ENCODE results near the gene ABCA4. TPM values are rescaled to one million over a fixed set of nuclear protein-coding genes. Genes with fewer than 3 reads are reported as not detected.

ABCA4 gene
- total RNA-seq, 6 donors from 2014 or later, result under 0.01 to 1.3 (median 0.53) TPM

DNA sequence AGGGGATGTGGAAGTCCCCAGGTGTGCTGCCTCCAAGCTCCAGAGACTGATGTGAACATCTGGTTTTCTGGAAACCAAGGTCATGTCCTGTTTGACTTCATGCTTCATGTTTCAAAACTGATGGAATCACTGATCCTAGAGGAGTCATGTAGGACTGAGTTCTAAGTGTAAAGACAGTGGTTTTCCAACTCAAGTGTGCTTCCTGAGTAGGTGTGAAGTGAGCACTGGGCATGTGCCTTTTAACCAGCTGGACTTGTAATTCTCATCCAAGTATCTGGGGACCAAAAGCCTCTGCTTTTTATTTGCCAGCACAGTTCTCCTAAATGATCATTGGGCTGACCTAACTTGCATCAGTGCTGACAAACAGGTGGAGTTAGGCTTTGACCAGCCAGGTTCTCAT, 36.9 kb downstream of the ABCA4 start:
- Histone ChIP-seq H3K9me3 (no peaks in the 10 kb centered on the region), H3K4me1 (no peaks in the 10 kb centered on the region), H3K27ac (no peak overlapping the region), H3K36me3 (no peaks in the 10 kb centered on the region), H3K4me3 (no peak overlapping the region), H3K27me3 (no peaks in the 10 kb centered on the region)
- ATAC-seq (ENCODE audit: low FRiP score in 2 of 2), result no peak
- TF ChIP-seq POLR2A (IDR thresholded peaks at IDR 0.05) (no peak), EP300 (IDR thresholded peaks at IDR 0.05) (no peak), POLR2AphosphoS5 (IDR thresholded peaks at IDR 0.05) (no peak), CTCF (IDR thresholded peaks at IDR 0.05) (no peak)
- no peak for DNase-seq

GRCh38 chr1:94083681-94084080, 37.3 kb downstream of the ABCA4 start:
- ATAC-seq (ENCODE audit: low FRiP score in 2 of 2), result no peak

GRCh38 chr1:94081566-94082344, 39.2 kb downstream of the ABCA4 start:
- TF ChIP-seq CTCF (IDR thresholded peaks at IDR 0.05) (no peak), EP300 (IDR thresholded peaks at IDR 0.05) (no peak), POLR2A (IDR thresholded peaks at IDR 0.05) (no peak), POLR2AphosphoS5 (IDR thresholded peaks at IDR 0.05) (no peak)
- Histone ChIP-seq H3K4me1 (no peaks in the 10 kb centered on the region), H3K9me3 (no peaks in the 10 kb centered on the region), H3K4me3 (no peak overlapping the region), H3K27me3 (no peaks in the 10 kb centered on the region), H3K27ac (no peak overlapping the region), H3K36me3 (no peaks in the 10 kb centered on the region)
- 85 to 87% methylated on average over 7 of the region's 7 CpGs for WGBS, 2 donors
- DNase-seq (no peak), ATAC-seq (ENCODE audit: low FRiP score in 2 of 2) (no peak)

More at GRCh38 chr1:94083681-94084080, 37.3 kb downstream of the ABCA4 start:
- Histone ChIP-seq H3K4me1 (no peaks in the 10 kb centered on the region), H3K36me3 (no peaks in the 10 kb centered on the region), H3K4me3 (no peak overlapping the region), H3K27ac (no peak overlapping the region), H3K9me3 (no peaks in the 10 kb centered on the region), H3K27me3 (no peaks in the 10 kb centered on the region)
- WGBS, 2 donors, result 37 to 40% methylated on average over 4 of the region's 4 CpGs
- TF ChIP-seq CTCF (IDR thresholded peaks at IDR 0.05), result no peak
- TF ChIP-seq POLR2AphosphoS5 (IDR thresholded peaks at IDR 0.05), result no peak
- TF ChIP-seq EP300 (IDR thresholded peaks at IDR 0.05), result no peak
- TF ChIP-seq POLR2A (IDR thresholded peaks at IDR 0.05), result no peak
- no peak for DNase-seq

- TF ChIP-seq EP300 (IDR thresholded peaks at IDR 0.05), result no peak
- TF ChIP-seq POLR2A (IDR thresholded peaks at IDR 0.05), result no peak
- TF ChIP-seq POLR2AphosphoS5 (IDR thresholded peaks at IDR 0.05), result no peak
- ATAC-seq (ENCODE audit: low FRiP score in 2 of 2) (no peak), DNase-seq (no peak)
- WGBS, 2 donors, result 86 to 91% methylated on average over 3 of the region's 3 CpGs
- no peaks in the 10 kb centered on the region for H3K4me1 ChIP-seq
- no peaks in the 10 kb centered on the region for H3K36me3 ChIP-seq
- no peak overlapping the region for H3K4me3 ChIP-seq
- no peaks in the 10 kb centered on the region for H3K9me3 ChIP-seq
- H3K27ac ChIP-seq, result no peak overlapping the region
- H3K27me3 ChIP-seq, result no peaks in the 10 kb centered on the region
These were observed 41.0 kb downstream of the ABCA4 start for GRCh38 chr1:94079989-94080388.

- H3K4me1 ChIP-seq, result no peaks in the 10 kb centered on the region
- 80 to 89% methylated on average over 6 of the region's 6 CpGs for WGBS, 2 donors
- no peak for ATAC-seq (ENCODE audit: low FRiP score in 2 of 2)
- no peak overlapping the region for H3K27ac ChIP-seq
- DNase-seq, result no peak
- no peaks in the 10 kb centered on the region for H3K36me3 ChIP-seq
- TF ChIP-seq EP300 (IDR thresholded peaks at IDR 0.05) (no peak), CTCF (IDR thresholded peaks at IDR 0.05) (no peak), POLR2AphosphoS5 (IDR thresholded peaks at IDR 0.05) (no peak), POLR2A (IDR thresholded peaks at IDR 0.05) (no peak)
- H3K9me3 ChIP-seq, result no peaks in the 10 kb centered on the region
- no peak overlapping the region for H3K4me3 ChIP-seq
- H3K27me3 ChIP-seq, result no peaks in the 10 kb centered on the region
These were observed 41.6 kb downstream of the ABCA4 start for GRCh38 chr1:94079080-94079940.
